Measurements from ENCODE around the gene RANBP9.

The RANBP9 gene

GRCh38 chr6:13655700-13656099 is 55.9 kb downstream of the RANBP9 start:
- TF ChIP-seq, protein P1, sequence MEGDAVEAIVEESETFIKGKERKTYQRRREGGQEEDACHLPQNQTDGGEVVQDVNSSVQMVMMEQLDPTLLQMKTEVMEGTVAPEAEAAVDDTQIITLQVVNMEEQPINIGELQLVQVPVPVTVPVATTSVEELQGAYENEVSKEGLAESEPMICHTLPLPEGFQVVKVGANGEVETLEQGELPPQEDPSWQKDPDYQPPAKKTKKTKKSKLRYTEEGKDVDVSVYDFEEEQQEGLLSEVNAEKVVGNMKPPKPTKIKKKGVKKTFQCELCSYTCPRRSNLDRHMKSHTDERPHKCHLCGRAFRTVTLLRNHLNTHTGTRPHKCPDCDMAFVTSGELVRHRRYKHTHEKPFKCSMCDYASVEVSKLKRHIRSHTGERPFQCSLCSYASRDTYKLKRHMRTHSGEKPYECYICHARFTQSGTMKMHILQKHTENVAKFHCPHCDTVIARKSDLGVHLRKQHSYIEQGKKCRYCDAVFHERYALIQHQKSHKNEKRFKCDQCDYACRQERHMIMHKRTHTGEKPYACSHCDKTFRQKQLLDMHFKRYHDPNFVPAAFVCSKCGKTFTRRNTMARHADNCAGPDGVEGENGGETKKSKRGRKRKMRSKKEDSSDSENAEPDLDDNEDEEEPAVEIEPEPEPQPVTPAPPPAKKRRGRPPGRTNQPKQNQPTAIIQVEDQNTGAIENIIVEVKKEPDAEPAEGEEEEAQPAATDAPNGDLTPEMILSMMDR (conservative IDR thresholded peaks at IDR 0.05): no peak
- TF ChIP-seq ZFX (IDR thresholded peaks at IDR 0.05): no peak
- no peak overlapping the region for H3K27ac ChIP-seq

DNA sequence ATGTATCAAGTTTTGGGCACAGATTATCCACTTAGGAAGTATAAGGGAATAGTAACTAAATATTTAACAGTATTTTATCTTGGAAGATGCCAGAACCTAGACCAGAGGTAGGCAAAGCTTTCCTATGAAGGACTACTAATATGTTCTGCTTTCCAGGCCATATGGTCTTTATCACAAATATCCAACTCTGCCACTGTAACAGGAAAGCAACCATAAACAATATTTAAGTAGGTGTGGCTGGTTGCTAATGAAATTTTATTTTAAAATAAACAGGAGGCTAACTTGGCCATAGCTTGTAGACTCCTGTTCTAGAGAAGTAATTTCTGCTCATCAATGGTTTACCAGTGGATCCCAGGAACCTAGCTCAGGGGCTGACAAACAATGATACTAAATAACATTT is 57.1 kb downstream of the RANBP9 start:
- TF ChIP-seq ZFX (IDR thresholded peaks at IDR 0.05): no peak
- TF ChIP-seq, protein P1 (conservative IDR thresholded peaks at IDR 0.05): no peak
- H3K27ac ChIP-seq: no peak overlapping the region

GRCh38 chr6:13653296-13653695 is 58.3 kb downstream of the RANBP9 start:
- TF ChIP-seq ZFX (IDR thresholded peaks at IDR 0.05): no peak
- TF ChIP-seq, protein P1 (conservative IDR thresholded peaks at IDR 0.05): no peak
- no peak overlapping the region for H3K27ac ChIP-seq

DNA sequence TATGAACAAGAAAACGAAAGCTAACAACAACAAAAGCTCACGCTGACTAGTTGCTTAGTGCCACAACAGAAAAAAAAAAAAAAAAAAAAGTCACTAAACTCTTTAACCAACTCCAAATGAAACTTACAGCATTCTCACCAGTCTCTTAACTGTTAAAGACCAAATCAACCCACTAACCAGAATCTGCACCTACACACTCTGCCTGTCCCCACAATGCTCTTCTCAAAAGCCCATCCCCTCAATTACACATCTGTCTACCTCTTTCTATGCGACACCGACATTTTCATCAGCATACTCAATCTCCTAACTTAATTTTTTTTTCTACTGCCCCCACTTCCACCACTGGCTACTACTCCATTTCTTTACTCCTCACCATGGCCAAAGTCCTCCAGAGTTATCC is 62.2 kb downstream of the RANBP9 start:
- H3K27ac ChIP-seq: no peak overlapping the region
- TF ChIP-seq, protein P1 (conservative IDR thresholded peaks at IDR 0.05): no peak
- no peak for TF ChIP-seq ZFX (IDR thresholded peaks at IDR 0.05)

DNA sequence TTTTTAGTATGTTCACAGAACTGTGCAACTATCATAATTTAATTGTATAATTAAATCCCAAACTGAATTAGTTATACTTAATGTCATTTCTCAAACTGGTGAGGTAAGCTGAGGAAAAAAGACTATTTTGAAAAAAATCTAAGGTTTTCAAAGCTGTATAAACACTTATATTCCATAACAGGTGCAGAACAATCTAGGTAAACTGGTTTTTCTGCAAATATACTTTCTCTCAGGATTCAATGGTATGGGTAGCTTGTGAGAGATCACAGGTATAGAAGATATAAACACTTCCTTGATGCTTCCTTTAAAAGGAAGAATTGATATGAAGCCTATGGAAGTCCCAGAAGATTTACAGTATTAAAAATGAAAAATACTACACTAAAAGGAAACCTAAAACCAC is 62.8 kb downstream of the RANBP9 start:
- TF ChIP-seq ZFX (IDR thresholded peaks at IDR 0.05): no peak
- TF ChIP-seq, protein P1 (conservative IDR thresholded peaks at IDR 0.05): no peak

GRCh38 chr6:13643125-13643524 is 68.5 kb downstream of the RANBP9 start:
- H3K27ac ChIP-seq: no peak overlapping the region

More for the DNA sequence above, 62.8 kb downstream of the RANBP9 start:
- H3K27ac ChIP-seq: no peak overlapping the region

DNA sequence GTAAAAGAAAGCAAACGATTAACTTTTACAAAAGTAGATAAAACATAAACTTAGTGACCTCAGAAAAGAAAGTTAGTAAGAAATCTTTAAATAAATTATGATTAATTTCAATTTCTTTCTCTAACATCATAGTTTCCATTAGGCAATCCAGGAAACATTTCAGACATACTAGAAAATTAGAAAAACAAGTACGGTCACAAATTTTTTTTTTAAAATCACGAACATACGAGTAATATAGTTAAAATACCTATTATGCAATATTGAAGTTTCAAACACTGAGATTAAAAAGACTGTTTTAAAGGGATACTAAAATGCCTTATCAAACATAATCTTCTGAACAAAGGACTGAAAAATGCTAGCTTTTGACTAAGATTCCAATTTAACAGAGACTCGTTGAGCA is 70.3 kb downstream of the RANBP9 start:
- no peak overlapping the region for H3K27ac ChIP-seq
- TF ChIP-seq ZFX (IDR thresholded peaks at IDR 0.05): no peak
- TF ChIP-seq, protein P1 (conservative IDR thresholded peaks at IDR 0.05): no peak

More at GRCh38 chr6:13643125-13643524, 68.5 kb downstream of the RANBP9 start:
- TF ChIP-seq, protein P1 (conservative IDR thresholded peaks at IDR 0.05): no peak
- no peak for TF ChIP-seq ZFX (IDR thresholded peaks at IDR 0.05)

All from C4-2B (cell line).